Right hindlimb (tissue), 1 donor: ENCODE measurements around the gene PSMD14.

ENCODE experiments used
- DNase-seq: peaks from one replicate; pipeline ENCODE4 v3.0.0-alpha.2; 2018

PSMD14 gene

GRCh38 chr2:161420406-161421074 is 112.3 kb downstream of the PSMD14 start:
- no peak for DNase-seq

- DNase-seq: no peak
These were observed 113.5 kb downstream of the PSMD14 start for GRCh38 chr2:161421686-161422085.

GRCh38 chr2:161422816-161423403 is 114.7 kb downstream of the PSMD14 start:
- no peak for DNase-seq

- peak; percentile 41 for DNase-seq
These were observed 115.5 kb downstream of the PSMD14 start for GRCh38 chr2:161423421-161424393.

- DNase-seq: no peak
These were observed 116.2 kb downstream of the PSMD14 start for GRCh38 chr2:161424394-161424769.

GRCh38 chr2:161424891-161425727 is 116.9 kb downstream of the PSMD14 start:
- DNase-seq: no peak

- no peak for DNase-seq
These were observed 117.7 kb downstream of the PSMD14 start for GRCh38 chr2:161425728-161426454.

GRCh38 chr2:161426455-161426921 is 118.3 kb downstream of the PSMD14 start:
- no peak for DNase-seq

GRCh38 chr2:161426922-161427663 is 118.9 kb downstream of the PSMD14 start:
- peak; percentile 34 for DNase-seq

GRCh38 chr2:161427664-161428587 is 119.7 kb downstream of the PSMD14 start:
- no peak for DNase-seq

- no peak for DNase-seq
These were observed 122.2 kb downstream of the PSMD14 start for GRCh38 chr2:161430386-161430785.

GRCh38 chr2:161432107-161432506 is 123.9 kb downstream of the PSMD14 start:
- DNase-seq: no peak

GRCh38 chr2:161434118-161434517 is 125.9 kb downstream of the PSMD14 start:
- no peak for DNase-seq

GRCh38 chr2:161436411-161436810 is 128.2 kb downstream of the PSMD14 start:
- DNase-seq: no peak

- DNase-seq: no peak
These were observed 130.4 kb downstream of the PSMD14 start for GRCh38 chr2:161438598-161438997.

GRCh38 chr2:161445097-161445496 is 136.9 kb downstream of the PSMD14 start:
- DNase-seq: no peak

GRCh38 chr2:161448431-161448830 is 140.2 kb downstream of the PSMD14 start:
- DNase-seq: no peak
